Panc1 (cell line): ENCODE results near the gene SPATA46.

Source experiments
- CTCF ChIP-seq: fragments of 450-650 bp; IDR thresholded peaks from 2 replicates; pipeline ENCODE4 v1.5.1; 2017; ENCODE audit warnings: mild to moderate bottlenecking
- POLR2AphosphoS5 ChIP-seq: IDR thresholded peaks from 2 replicates; pipeline ENCODE4 v1.6.1; 2012; ENCODE audit warnings: mild to moderate bottlenecking, low read depth, low read length, moderate library complexity
- REST ChIP-seq, 2 experiments: IDR thresholded peaks; 2 replicates each; pipeline ENCODE4 v1.6.1; 2011 to 2012; ENCODE audit warnings: low read depth in 2 of 2, control low read depth in 1 of 2, low read length in 1 of 2, mild to moderate bottlenecking in 1 of 2, moderate library complexity in 1 of 2; ENCODE audit not compliant: insufficient read depth in 1 of 2

GRCh38 chr1:162360237-162360873 lies 16.3 kb downstream of the SPATA46 start:
- no peak for TF ChIP-seq CTCF
- TF ChIP-seq POLR2AphosphoS5: no peak
- no peak for TF ChIP-seq REST (IDR thresholded peaks at IDR 0.05; ENCODE audit: insufficient read depth in 1 of 2, low read depth in 2 of 2, low read length in 1 of 2)
